Ecto neural progenitor cell (in vitro differentiated cells): ENCODE results near the gene RAD51B.
A peak's percentile ranks its signal among the peaks of the same experiment; 100 is the strongest.
"Not testable (repeated sequence)": the region's sequence is repeated elsewhere in the genome, so short reads cannot be mapped to it uniquely, and the experiment has no call there.

Experiments used
- DNase-seq: peaks from one replicate; pipeline ENCODE4 v3.0.0-alpha.2; 2018; ENCODE audit warnings: low spot score

The RAD51B gene

DNA sequence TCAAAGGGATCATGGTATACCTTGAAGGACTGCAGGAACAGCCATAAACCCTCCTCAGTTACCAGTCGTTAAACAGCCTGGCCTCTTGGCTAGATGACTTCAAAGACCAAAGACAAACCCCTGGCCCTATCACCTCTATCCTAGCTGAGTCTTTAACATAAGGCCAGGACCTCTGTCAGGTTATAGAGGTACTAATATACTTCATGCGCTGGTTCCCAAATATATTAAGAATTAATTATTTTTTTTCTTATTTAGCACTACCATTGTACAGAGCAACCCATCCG, 459.8 kb downstream of the RAD51B start:
- DNase-seq: no peak

DNA sequence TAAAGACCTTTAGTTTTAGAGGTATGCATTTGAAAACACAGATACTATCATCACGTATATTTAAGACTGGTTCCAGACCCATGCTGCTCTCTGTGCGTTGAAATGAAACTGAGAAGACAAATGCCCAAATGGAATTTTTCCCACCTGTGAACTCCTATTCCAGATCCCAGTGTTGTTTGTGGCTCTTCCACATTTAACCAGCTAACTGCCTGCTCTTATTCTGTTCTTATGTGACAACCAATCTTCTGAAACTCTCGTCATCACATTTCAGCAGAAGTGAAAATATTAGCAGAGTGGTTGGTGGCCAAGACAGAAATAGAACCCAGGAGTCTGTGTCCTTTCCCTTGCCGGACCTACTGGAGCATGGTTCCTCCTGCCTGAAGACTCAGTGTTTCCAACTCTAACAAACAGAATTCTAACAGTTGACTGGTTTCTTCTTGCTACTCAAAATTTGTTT, 460.2 kb downstream of the RAD51B start:
- no peak for DNase-seq

DNA sequence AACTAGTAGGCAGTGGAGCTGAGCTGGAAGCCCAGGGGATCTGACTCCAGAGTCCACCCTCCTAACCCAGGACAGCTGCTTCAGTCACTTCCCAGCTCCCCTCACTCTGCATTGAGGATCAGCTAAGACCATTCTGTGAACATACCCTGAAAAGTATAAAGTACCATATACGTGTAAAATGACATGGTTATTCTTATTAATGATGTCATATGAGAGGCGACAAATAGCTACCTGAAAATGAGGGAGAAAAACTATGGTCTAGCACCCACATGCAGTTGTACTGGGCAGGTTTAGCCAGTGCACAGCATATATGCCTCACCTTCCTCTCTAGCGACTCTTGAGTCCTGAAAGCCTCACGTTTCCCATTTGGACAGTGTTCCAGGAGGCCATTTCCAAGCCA, 461.9 kb downstream of the RAD51B start:
- DNase-seq: no peak

DNA sequence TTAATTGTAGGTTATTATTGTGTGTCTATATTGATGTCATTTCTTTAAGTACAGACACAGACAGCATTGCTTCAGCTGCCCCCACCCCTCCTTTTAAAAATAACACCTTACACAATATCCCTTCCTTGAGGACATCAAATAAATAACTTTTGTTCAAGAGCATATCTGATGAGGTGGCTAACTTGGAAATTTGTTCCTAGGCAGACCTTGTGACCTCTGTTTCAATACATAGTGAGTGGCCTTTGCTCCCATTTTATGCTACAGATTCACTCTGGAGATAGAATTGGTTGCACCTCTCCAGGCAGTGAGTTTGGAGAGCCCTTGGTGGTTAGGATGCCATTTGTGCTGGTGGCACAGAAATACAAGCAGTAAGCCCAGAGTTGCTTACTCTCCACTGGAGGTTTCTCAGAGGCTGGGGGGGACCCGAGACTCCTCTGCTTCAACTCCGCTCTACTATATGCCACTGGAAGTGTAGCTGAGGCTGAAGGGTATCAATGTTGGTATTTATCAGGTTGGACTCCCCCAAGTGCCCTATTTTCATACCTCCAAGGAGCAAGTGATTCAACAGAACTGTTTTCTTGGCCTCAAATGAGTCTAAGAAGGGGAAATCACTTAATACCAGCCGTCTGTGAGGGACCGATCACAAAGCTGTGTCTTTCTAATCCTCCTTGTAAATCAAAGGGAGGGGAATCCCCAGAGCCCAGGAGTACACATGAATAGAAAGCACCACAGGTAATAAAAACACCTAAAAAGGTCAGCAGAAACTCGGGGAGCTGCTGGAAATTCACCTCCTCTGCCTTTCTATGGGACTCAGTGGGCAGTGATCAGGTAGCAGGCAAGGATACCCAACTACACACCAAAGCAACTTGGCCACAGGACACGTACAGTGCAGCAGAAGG, 463.1 kb downstream of the RAD51B start:
- DNase-seq: no peak

DNA sequence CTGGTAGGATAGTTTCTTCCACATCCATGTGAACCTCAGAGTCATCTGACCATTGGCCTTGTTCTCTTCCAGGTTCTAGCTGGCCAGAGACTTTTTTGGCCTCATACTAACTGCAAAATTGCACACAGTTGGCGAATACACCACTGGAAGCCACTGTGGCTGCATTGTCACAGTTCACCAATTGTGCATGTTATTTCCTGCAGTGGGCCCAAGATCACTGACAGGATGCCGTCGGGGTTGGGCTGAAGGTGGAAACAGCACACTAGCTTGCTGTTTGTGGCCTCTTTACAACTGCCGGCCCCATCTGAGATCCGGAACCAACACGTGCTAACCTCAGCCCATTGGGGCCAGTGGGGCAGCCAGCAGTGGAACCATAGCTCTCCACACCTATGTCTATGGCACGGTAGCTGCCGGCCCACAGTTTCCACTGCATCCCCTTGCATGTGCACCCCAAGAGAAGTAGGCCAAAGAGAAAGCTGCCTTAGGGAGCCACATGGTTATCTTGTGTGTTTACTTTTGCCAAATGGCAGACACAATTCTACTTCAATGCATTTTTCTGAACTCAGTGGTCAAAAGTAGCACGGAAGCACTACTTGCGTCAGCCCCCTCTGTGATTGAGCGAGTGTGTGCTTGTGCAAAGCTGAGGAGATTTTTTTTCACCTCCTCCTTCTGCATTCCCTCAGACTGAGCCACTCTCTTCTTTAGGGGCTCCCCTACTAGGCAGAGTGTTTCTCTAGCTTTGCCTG, 464.0 kb downstream of the RAD51B start:
- no peak for DNase-seq

DNA sequence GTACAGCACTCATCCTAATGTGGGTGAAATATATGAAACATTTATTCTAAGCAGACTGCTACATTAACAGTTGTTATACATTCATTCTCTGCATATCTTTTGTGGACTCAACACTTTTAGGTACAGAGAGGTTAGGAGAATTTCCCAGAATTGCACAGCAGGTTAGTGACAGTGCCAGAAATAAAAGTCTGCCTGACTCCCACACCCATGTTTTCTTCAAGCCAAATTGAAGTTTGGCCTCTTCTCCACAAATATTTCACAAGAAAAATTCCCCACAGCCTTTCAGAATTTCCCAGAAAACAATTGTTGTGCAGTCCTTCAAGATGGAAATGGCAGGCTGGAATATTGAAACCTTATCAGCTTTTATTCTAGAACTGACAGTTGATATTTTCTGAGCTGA, 464.8 kb downstream of the RAD51B start:
- DNase-seq: no peak

DNA sequence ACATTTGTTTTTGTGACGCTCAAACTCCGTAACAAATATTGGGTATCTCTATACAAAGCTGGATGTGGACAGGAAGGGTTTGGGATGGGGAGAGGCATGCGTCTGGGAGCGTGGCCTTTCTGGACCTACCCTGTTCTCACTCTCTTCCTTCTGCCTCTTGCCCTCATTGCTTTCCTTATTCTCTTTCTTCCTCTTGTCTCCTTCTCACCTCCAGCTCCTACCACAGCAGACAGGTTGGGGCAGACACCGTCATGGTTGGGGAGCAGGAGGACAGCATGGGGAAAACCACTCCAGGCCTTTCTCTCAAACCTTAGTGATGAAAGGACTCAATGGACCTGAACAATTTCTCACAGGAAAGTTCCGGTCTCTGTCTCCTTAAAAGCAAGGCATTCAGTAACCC, 465.3 kb downstream of the RAD51B start:
- no peak for DNase-seq

DNA sequence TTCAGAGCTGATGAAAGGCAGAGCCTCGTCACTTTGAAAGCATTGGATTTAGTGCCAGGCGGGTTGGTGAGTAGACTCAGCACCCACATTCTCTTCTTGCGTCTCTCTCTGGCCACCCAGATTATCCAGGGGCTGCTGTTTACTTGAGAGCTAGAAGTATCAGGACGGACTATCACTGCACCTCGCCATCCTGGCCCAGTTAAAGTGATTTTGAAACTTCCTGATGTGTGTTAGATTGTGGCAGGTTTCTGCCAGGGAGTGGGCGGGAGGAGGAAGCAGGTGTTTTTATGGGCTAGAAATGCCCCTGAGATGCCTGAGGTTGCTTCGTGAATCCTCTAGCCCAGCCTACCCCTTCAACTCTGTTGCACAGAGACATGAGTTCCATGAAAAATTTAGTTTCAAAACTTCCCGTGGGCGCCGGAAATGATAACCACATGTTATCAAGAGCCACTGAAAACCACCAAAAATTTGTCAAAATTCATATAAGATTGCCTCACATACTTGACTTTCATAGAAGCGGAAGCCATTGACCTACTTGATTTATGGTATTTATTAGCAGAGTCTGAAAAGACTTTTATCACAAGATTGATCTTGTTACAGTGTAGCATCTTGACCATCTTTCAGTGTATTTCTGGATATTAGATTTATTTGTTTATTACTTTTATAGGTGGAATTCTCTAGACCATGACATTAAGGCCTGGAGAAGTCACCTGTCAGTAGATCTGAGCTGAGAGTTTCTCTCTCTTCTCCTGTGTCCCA, 466.0 kb downstream of the RAD51B start:
- DNase-seq: no peak

DNA sequence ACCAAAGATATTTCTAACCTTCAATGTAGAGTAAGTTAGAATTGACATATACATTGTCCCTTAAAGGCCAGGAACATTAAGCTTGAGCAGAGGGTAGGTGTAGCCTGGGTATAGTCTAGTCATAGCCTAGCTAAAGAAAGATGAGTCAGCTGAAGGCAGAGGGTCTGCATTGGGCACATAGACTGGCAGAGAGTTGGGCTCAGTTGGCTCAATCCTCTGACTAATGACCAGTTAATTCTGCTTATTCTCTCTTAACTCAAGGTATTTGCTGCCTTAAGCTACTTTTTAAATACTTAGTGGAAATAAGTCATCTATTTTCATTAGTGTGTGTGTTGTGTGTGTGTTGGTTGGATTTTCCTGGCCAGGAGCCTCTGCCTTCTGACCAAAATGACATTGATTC, 467.1 kb downstream of the RAD51B start:
- no peak for DNase-seq

DNA sequence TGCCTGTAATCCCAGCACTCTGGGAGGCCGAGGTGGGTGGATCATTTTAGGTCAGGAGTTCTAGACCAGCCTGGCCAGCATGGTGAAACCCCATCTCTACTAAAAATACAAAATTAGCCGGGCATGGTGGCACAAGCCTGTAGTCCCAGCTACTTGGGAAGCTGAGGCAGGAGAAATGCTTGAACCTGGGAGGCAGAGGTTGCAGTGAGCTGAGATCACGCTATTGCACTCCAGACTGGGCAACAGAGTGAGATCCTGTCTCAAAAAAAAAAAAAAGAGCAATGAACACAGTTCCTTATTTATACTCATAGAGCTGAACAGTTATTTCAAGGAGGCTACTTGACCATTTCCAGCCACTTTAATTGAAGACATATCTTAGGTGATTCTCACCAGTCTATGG, 469.9 kb downstream of the RAD51B start:
- not testable (repeated sequence) for DNase-seq

DNA sequence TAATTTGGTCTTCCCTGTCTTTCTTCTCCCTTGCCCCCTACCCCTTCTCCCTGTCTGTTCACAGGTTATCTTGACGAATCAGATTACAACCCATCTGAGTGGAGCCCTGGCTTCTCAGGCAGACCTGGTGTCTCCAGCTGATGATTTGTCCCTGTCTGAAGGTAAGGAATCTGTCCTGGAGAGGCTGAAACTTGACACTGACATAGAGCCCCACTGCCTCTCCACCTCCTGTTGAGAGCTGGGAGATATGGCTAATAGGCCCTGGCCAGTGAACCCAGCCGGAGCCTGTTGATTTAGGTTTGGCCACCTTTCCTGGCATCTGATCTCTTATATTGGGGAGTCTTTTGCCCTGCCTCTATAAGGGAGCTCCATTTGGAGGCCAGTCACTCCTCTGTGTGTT, 472.2 kb downstream of the RAD51B start:
- DNase-seq: no peak

DNA sequence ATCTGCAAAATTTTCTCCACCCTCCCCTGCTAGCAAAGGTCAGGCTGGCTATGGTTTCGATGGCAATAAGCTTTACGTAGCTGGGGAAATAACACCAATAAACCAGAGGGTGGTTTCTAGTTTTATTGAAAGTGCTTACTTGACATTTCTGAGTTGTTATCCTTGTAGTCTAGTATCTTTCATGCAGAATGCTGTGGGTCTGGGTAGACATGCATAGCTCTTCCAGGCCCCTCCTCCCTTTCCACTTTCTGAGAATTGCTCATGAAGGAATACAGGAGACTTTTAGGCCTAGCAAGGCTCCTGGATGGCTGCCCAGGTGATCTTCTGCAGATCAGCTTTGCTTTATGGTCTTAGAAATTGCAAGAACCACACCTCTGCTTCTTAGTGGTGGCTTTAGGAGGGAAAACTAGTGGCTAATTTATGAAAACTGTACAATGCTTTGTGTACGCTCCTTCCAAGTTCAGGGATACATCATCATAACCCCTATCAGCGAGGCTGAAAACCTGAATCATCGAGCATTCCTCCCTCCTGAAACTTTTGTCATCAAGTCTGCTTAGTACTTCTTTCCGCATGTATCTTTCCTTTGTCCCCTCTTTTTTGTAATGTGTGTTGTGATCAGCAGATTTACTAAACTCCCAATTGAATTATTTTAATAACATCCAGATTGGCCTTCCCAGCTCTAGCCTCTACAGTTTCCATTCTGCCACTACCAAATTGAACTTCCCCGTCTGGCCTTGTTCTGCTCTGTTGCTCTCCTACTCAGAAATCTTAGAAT, 473.0 kb downstream of the RAD51B start:
- DNase-seq: no peak

DNA sequence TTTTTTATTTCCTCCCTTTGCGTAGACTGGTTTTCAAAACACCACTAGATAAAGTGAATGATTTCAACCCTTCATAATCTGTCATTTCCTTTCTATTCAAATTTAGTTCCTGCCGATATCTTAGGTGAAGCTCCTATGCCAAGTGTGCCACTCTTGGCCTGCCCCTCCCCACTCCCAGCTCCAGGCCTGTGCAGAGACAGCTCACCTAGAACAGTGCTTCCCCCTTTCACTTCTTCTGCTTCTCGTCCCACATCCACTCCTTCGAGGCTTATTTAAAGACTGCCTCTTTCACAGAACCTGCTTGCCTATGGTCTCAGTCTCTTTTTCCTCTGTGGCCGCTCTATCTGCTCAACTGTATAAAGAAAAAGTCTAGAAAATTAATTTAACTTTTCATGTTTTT, 473.8 kb downstream of the RAD51B start:
- DNase-seq: no peak

DNA sequence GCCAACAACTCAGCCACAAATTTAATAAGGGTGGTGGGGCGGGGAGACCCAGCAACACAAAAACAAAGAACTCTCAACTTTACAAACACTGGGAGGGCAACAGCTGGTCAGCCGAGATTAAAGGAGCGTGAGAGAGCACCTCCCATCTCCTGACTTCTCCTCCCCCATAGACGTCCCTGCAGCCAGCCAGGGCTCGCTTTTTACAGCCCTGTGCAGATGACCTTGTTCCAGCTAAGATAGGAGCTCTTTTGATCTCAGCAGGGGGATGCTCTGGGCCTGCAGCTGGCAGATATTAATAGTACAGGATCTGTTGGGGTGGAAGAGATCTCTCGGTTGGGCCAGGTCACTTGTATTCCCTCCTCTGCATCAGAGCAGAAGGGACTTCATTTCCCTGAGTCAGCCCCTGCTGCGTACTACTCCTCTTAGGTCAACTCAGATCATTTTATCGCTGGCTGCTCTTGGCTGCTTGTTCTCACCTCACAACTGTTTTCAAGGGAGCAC, 475.8 kb downstream of the RAD51B start:
- DNase-seq: peak; percentile 77

DNA sequence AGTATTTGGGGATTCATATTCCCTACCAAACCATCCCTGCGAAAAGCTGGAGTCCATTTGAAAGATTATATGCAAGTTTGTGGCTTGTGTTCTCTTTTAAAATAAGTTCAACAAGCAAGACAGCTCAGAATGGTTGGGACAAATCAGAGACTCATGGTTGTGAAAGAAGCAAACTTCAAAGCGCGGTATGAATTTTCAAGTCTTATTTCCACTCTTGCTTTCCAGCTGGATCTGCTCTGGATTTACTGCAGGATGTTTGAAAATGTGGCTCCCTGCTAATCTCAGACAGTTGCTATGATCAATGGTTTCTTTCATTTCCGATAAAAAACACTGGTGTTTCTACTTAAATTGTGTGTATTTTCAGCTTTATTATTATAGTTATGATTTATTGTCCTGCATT, 477.5 kb downstream of the RAD51B start:
- DNase-seq: no peak

DNA sequence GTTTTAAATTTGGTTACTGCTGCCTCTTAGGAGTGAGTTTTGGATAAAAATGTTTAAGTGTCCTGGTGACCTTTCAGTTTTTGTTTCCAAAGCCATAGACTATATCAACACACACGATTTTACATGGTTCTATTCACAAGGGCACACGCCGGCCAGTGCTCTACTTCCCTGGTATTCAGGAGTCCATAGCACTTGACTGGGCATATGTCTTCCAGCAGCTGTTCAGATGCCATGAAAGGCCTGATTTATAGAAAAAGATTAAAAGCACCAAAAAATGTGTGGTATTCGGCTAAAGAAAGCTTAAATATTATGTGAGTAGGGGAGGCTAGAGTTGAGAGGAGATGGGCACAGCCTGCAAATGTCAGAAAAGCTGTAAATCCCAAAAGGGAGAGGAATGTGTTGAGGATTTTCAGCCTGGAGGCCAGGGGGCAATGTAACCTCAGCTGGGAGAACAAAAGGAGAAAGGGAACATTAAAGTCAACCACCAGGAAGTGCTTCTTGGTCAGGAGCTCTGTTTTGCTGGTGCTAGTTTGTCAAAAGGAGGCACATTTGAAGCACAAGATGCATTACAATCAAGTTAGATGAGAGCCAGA, 478.4 kb downstream of the RAD51B start:
- no peak for DNase-seq

DNA sequence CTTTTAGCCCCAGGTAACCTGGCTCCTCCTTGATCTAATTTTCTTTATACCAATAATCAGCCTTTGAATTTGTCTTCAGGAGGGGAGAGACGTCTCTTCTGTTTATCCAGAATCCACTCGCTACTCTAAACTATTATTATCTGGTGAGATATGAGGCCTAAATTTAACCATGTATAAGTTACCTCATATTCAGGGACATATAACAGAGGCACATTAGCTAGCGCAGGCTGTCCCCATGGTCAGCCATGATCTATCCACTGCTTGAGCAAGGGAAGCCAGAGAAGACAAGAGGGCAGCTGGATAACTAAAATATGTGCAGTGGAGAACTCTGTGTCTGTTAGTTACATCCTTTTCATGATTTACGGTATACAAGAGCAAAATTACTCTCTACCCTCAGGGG, 481.0 kb downstream of the RAD51B start:
- no peak for DNase-seq

DNA sequence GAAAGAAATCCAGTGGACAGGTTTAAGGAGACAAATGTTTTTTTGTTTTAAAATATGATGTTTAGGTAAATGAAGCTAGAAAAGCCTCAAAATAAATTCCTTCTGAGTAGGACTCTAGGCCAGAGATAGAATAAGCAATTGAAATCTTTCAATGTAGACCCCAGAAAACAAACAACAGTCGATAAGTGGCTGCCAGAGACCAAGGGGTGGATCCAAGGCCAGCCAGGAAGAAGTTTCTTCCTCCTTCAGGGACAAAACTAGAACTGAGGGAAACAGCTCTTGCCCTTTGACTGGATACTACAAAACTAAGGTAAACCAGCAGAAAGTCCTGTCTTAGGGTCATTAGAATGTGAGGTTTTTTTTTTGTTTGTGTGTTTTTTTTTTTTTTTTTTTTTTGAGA, 481.6 kb downstream of the RAD51B start:
- no peak for DNase-seq

DNA sequence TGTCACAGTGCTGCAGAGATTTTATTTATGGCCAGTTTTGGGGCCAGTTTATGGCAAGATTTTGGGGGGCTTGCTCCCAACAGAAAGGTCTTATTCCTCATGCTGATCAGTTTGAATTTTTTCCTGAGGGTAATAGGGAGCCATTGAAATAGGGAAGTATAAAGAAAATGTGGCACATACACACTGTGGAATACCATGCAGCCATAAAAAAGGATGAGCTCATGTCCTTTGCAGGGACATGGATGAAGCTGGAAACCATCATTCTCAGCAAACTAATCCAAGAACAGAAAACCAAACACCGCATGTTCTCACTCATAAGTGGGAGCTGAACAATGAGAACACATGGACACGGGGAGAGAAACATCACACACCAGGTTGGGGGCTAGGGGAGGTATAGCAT, 483.4 kb downstream of the RAD51B start:
- DNase-seq: not testable (repeated sequence)

DNA sequence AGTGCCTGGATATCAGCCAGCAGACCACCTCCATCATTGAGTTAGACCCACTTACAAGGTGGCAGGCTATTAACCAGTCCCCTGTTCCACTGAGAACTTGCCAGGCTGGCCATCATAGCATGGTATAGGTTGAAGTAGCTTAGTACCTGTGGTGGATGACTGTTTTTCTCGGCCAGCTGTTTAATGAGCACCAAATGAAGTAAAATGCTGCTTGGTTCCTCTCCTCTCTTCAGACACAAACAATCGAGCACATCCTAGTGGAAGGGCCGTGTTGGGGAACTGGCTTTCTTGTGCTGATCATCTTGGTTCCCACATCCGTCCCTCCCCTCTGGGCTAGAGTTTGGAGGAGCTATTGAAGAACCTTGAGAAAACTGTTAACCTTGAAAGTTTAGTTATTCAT, 486.2 kb downstream of the RAD51B start:
- no peak for DNase-seq

DNA sequence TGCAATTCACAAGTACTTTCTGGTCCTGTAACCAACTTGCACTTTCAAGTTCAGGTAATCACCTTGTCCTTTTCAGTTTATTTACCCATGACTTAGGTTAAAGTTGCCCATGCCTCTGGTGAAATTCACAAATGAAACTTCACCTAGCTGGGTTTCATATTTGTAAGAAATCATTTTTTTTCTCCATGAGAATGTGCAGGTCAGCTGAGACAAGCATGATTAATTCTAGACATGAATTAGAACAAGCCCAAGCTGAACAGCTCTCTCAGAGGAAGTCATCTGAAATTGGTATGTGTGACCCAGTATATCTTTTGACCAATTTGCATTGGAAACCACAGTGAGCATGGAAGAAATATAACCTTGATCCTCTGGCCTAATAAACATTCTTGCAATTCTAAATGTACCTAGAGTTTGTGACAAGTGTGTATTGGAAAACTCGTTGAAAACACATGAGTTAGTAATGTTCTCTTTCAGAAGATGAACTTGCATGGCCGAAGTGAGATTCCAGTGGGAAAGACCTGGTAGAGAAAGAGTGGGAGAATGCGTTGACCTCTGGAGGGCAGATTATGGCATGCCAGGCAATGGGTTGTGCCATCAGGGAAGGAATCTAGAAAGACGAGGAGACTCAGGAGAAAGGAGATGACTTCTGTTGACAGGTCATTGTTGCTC, 486.8 kb downstream of the RAD51B start:
- no peak for DNase-seq
